Measurements from ENCODE around the gene PLIN5. TPM values are rescaled to one million over a fixed set of nuclear protein-coding genes. Genes with fewer than 3 reads are reported as not detected.

Gene PLIN5, protein sequence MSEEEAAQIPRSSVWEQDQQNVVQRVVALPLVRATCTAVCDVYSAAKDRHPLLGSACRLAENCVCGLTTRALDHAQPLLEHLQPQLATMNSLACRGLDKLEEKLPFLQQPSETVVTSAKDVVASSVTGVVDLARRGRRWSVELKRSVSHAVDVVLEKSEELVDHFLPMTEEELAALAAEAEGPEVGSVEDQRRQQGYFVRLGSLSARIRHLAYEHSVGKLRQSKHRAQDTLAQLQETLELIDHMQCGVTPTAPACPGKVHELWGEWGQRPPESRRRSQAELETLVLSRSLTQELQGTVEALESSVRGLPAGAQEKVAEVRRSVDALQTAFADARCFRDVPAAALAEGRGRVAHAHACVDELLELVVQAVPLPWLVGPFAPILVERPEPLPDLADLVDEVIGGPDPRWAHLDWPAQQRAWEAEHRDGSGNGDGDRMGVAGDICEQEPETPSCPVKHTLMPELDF
- total RNA-seq (2022; extraction: Qiagen RNA extraction; ENCODE audit: low read depth) = 0.10 to 0.15 TPM (median 0.12 TPM) in 3 of 5 replicates, not detected in the others

DNA sequence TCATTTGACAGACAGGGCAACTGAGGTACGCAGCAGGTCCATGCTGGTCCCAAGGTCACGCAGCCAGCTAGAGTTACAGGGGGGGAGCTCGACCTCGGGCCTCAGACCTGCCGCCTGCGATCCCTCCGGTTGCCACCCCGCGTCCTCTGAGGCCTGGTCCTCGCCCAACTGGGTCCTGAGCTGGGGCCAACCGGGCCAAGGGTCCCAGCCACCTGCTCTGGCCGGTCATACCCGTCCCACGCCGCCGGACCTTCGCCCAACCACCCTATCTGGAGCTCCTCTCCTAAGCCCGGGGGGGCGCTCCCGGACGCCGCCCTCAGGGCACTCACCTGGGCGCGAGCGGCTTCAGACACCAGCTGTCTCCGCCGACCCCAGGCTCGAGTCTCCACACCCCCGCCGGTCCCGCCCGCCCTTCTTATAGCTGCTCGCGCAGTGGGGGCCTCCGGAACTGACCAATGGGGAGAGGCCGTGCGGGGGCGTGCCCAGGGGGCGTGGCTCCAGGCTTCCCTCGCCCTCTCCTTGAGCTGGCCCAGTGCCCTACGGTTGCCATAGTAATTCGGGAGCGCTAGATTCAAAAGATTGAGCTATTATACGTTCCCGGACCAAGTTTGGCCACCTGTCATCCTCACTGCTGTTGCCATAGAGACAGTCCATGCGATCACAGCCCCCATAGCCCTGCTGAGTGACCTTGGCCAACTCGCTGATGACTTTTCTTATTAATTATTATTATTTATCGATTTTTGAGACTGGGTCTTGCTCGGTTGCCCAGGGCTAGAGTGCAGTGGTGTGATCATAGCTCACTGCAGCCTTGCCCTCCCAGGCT, at the start of gene PLIN5:
TSS of gene PLIN5 (minus strand) at position 389 of the 823 bp plus-strand sequence. CDS start 1,150 bp downstream, outside the sequence.

DNA sequence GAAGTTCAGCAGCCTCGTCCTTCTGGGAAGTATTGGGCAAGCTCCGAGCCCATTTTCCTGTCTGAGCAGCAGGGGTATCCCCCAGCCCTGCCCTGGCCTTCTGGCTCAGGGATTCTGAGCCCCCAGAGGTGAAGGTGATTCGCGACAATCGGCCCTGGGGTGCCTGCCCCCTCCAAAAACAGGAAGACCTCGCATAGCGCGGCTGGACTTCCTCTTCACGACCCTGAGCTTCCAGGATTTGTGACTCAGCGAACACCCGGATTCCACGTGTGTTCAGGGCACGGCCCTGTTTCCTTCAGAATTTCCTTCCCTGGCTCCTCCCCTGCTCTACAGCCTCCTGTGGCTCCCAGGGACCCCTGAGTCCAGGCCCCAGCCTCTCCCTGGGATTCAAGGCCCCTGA, 24.5 kb upstream of the PLIN5 start, which contains the start of gene SEMA6B:
TSS of gene SEMA6B (minus strand) at position 116 of the 400 bp plus-strand sequence. CDS start 1,227 bp downstream, outside the sequence.

DNA sequence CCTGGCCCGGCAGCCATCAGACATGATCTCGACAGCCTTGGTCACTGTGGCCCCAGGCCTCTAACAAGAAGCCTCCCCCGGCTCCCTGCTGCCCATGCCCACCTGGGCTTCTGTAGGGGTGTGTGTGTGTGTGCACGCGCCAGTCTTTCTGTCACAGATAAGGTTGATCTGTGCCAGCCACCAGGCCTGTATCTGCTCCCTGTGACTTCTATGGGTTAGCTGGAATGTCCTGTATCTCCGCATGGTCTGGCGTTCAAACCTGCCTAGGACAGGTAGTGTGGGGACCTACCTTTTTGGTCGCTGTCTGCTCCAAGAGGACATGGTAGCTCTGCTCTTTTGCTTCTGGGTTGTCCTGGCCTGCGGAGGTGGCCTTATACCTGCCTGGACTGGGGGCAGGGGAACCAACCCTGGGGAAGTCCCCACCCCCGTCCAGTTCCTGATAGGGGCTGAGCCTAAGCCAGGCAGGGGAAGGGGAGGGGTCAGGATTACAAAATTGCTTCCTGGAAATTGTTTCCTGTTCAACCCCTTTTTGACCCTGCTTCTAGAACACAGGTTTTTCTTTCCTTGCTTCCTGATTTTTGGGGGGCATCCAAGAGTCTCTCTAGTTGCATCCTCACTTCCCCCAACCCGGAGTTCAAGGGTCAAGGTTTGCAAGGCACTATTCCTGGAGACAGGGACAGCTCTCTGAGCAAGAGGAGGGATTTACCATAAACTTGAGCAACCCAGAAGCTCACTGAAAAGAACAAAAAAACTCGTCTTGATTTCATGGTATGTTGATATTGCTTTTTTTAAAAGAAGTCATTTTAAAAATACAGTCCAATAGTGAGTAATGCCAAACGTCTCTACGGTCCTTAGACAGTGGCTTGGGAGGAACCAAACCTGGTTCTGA, 4.9 kb upstream of the PLIN5 start, which contains the start of gene LRG1:
TSS of gene LRG1 (minus strand) at position 344 of the 889 bp plus-strand sequence. CDS start at position 321, 23 bp downstream.

DNA sequence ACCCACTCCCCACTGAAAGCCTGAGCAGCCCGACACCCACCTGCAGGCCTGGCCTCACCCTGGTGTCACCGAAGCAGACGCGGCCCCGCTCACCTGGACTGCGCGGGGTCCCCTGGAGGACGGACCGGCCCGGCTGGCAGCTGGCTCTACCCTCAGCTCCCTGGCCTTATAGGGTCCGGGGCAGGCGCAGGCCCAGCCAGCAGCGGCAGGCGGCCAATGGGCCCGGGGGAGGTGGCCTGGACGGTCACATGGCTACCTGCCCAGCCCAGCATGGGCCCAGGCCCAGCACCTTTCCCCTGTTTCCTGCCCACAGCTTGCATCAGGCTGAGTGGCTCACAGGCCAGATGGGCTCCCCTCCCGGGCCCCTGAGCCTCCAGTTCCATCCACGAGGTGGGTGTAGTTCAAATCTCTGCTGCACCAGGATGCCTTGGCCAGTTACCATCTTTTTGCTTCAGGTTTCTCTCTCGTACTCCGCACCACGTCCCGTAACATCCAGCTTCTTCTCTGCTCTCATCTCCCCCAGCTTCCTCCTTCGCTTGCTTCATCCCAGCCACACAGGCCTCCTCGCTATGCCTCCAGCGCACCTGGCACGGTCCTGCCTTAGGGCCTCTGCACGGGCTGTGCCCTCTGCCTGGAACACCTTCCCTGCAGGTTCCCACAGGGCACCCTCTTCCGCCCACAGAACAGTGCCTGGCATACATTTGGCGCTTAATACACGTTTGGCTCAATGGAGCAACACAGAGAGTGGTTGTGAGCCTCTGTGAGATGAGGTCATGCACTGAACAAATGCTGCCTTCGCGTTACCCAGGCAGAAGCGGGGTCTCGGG, 16.5 kb downstream of the PLIN5 start, which contains the start of gene PLIN4:
TSS of gene PLIN4 (minus strand) at position 142 of the 827 bp plus-strand sequence. CDS start 214 bp downstream, outside the sequence.

Other genes starting within 250 kb of the PLIN5 start
- not detected in 5 replicates for gene TMIGD2, start 232.8 kb downstream of the PLIN5 start, total RNA-seq (2022; extraction: Qiagen RNA extraction; ENCODE audit: low read depth)
- 6.3 to 9.6 TPM (median 8.5 TPM) in 5 replicates for gene FSD1, start 230.6 kb downstream of the PLIN5 start, total RNA-seq (2022; extraction: Qiagen RNA extraction; ENCODE audit: low read depth)
- not detected in 5 replicates for gene STAP2, start 196.4 kb downstream of the PLIN5 start, total RNA-seq (2022; extraction: Qiagen RNA extraction; ENCODE audit: low read depth)
- gene MPND, start 191.7 kb downstream of the PLIN5 start, total RNA-seq (2022; extraction: Qiagen RNA extraction; ENCODE audit: low read depth) = 5.8 to 12.9 TPM (median 11.1 TPM) in 5 replicates
- gene SH3GL1, start 134.7 kb downstream of the PLIN5 start, total RNA-seq (2022; extraction: Qiagen RNA extraction; ENCODE audit: low read depth) = 45.6 to 64.3 TPM (median 59.9 TPM) in 5 replicates
- gene CHAF1A, start 132.6 kb downstream of the PLIN5 start, total RNA-seq (2022; extraction: Qiagen RNA extraction; ENCODE audit: low read depth) = 18.3 to 21.9 TPM (median 20.8 TPM) in 5 replicates
- gene UBXN6, start 77.4 kb downstream of the PLIN5 start, total RNA-seq (2022; extraction: Qiagen RNA extraction; ENCODE audit: low read depth) = 35.9 to 65.2 TPM (median 58.6 TPM) in 5 replicates
- 23.2 to 29.4 TPM (median 26.9 TPM) in 5 replicates for gene HDGFL2, start 62.9 kb downstream of the PLIN5 start, total RNA-seq (2022; extraction: Qiagen RNA extraction; ENCODE audit: low read depth)
- 0.18 to 0.23 TPM (median 0.19 TPM) in 5 replicates for gene PLIN4, start 16.7 kb downstream of the PLIN5 start, total RNA-seq (2022; extraction: Qiagen RNA extraction; ENCODE audit: low read depth)
- gene LRG1, start 4.8 kb upstream of the PLIN5 start, total RNA-seq (2022; extraction: Qiagen RNA extraction; ENCODE audit: low read depth) = 0.08 to 0.41 TPM (median 0.11 TPM) in 4 of 5 replicates, not detected in the other
- 4.5 to 6.2 TPM (median 5.5 TPM) in 5 replicates for gene SEMA6B, start 24.5 kb upstream of the PLIN5 start, total RNA-seq (2022; extraction: Qiagen RNA extraction; ENCODE audit: low read depth)
- gene TNFAIP8L1, start 104.3 kb upstream of the PLIN5 start, total RNA-seq (2022; extraction: Qiagen RNA extraction; ENCODE audit: low read depth) = 2.9 to 4.5 TPM (median 3.9 TPM) in 5 replicates
- gene MYDGF, start 135.1 kb upstream of the PLIN5 start, total RNA-seq (2022; extraction: Qiagen RNA extraction; ENCODE audit: low read depth) = 122 to 151 TPM (median 136 TPM) in 5 replicates
- 53.4 to 65.4 TPM (median 59.7 TPM) in 5 replicates for gene DPP9, start 188.6 kb upstream of the PLIN5 start, total RNA-seq (2022; extraction: Qiagen RNA extraction; ENCODE audit: low read depth)